Tibial nerve (tissue), 4 donors: ENCODE measurements around the gene BRD7. TPM values are rescaled to one million over a fixed set of nuclear protein-coding genes. Genes with fewer than 3 reads are reported as not detected.

Experiments
- DNase-seq, 2 donors: peaks; one replicate each; pipeline ENCODE4 v3.0.0-alpha.2; 2019; ENCODE audit warnings: low spot score in 2 of 2
- H3K27ac ChIP-seq, 4 donors: fragments of 200-600 bp; sonication (generic) in 3 of 4; one replicate each; pipeline ENCODE4 v1.5.1; 2017 to 2019; ENCODE audit warnings: mild to moderate bottlenecking in 1 of 4
- H3K27me3 ChIP-seq, 2 donors: fragments of 200-600 bp; sonication (generic) in 1 of 2; one replicate each; pipeline versions ENCODE4 v1.5.1 to v1.6.0; 2017 to 2019
- H3K36me3 ChIP-seq, 3 donors: fragments of 200-600 bp; sonication (generic); one replicate each; pipeline ENCODE4 v1.5.1; 2018 to 2019
- H3K4me1 ChIP-seq, 4 donors: fragments of 200-600 bp; sonication (generic) in 3 of 4; one replicate each; pipeline ENCODE4 v1.5.1; 2017 to 2019
- H3K4me3 ChIP-seq, 4 donors: fragments of 200-600 bp; sonication (generic) in 3 of 4; one replicate each; pipeline ENCODE4 v1.5.1; 2017 to 2019; ENCODE audit warnings: mild to moderate bottlenecking in 1 of 4, moderate library complexity in 1 of 4
- H3K9me3 ChIP-seq, 4 donors: fragments of 200-600 bp; sonication (generic) in 3 of 4; one replicate each; pipeline ENCODE4 v1.5.1; 2017 to 2019
- CTCF ChIP-seq, 5 experiments: fragments of 200-600 bp in 3 of 5; fragments of 450-650 bp in 2 of 5; sonication (generic) in 3 of 5; IDR thresholded peaks; one replicate each; pipeline ENCODE4 v1.5.1; 2016 to 2019; ENCODE audit warnings: antibody characterized with exemption in 5 of 5, mild to moderate bottlenecking in 3 of 5, moderate library complexity in 2 of 5
- EP300 ChIP-seq, 2 donors: sonication (generic); formaldehyde crosslinking; IDR thresholded peaks; one replicate each; pipeline ENCODE4 v1.6.1; 2017; ENCODE audit warnings: antibody characterized with exemption in 2 of 2, mild to moderate bottlenecking in 1 of 2
- POLR2A ChIP-seq, 2 donors: fragments of 450-650 bp; IDR thresholded peaks; one replicate each; pipeline ENCODE4 v1.6.1; 2017; ENCODE audit warnings: antibody characterized with exemption in 2 of 2, mild to moderate bottlenecking in 2 of 2, moderate library complexity in 2 of 2
- WGBS, 2 donors: methylation state at CpG; one replicate each; pipeline ENCODE4 v1.1.5; 2018; 5-methylcytosine and 5-hydroxymethylcytosine counted together
- total RNA-seq, 4 donors: library from RNA; depleted of rRNA; stranded (reverse); fragments of >200 nt; gene quantifications; one replicate each; pipeline ENCODE4 v1.1.0, GENCODE V29; 2016

The BRD7 gene
- total RNA-seq, 4 donors from 2014 or later: 35.4 to 55.7 (median 41.6) TPM

- Histone ChIP-seq H3K27ac (peak overlapping the region in 3 of 4 donors; percentile 67 to 75 (median 71)), H3K36me3 (no peaks in the 10 kb centered on the region), H3K4me3 (no peak overlapping the region), H3K27me3 (no peaks in the 10 kb centered on the region), H3K9me3 (no peaks in the 10 kb centered on the region), H3K4me1 (peaks cover 0 to 45% (median 23%) of the 10 kb centered on the region in 4 donors)
- no peak for DNase-seq
- TF ChIP-seq POLR2A (IDR thresholded peaks at IDR 0.05) (no peak), EP300 (IDR thresholded peaks at IDR 0.05) (no peak), CTCF (IDR thresholded peaks at IDR 0.05) (no peak)
- 81 to 94% methylated on average over 5 of the region's 5 CpGs for WGBS, 2 donors
These were observed 87.9 kb downstream of the BRD7 start for GRCh38 chr16:50280932-50281331.

- DNase-seq: no peak
- WGBS, 2 donors: 51 to 63% methylated on average over 2 of the region's 2 CpGs
- Histone ChIP-seq H3K27me3 (no peaks in the 10 kb centered on the region), H3K4me3 (no peak overlapping the region), H3K9me3 (no peaks in the 10 kb centered on the region), H3K4me1 (peaks cover 0 to 40% (median 22%) of the 10 kb centered on the region in 4 donors), H3K36me3 (no peaks in the 10 kb centered on the region), H3K27ac (no peak overlapping the region)
- TF ChIP-seq CTCF (IDR thresholded peaks at IDR 0.05) (no peak), EP300 (IDR thresholded peaks at IDR 0.05) (no peak), POLR2A (IDR thresholded peaks at IDR 0.05) (no peak)
These were observed 89.3 kb downstream of the BRD7 start for GRCh38 chr16:50279504-50279865.

GRCh38 chr16:50278251-50278650 lies 90.5 kb downstream of the BRD7 start:
- no peaks in the 10 kb centered on the region for H3K27me3 ChIP-seq
- H3K4me3 ChIP-seq: no peak overlapping the region
- DNase-seq: no peak
- H3K36me3 ChIP-seq: no peaks in the 10 kb centered on the region
- 77 to 80% methylated on average over 3 of the region's 3 CpGs for WGBS, 2 donors
- TF ChIP-seq POLR2A (IDR thresholded peaks at IDR 0.05) (no peak), CTCF (IDR thresholded peaks at IDR 0.05) (no peak), EP300 (IDR thresholded peaks at IDR 0.05) (no peak)
- no peaks in the 10 kb centered on the region for H3K9me3 ChIP-seq
- no peak overlapping the region for H3K27ac ChIP-seq
- H3K4me1 ChIP-seq: peaks cover 0 to 35% (median 16%) of the 10 kb centered on the region in 4 donors

- TF ChIP-seq EP300 (IDR thresholded peaks at IDR 0.05) (no peak), POLR2A (IDR thresholded peaks at IDR 0.05) (no peak), CTCF (IDR thresholded peaks at IDR 0.05) (no peak)
- H3K36me3 ChIP-seq: no peaks in the 10 kb centered on the region
- no peaks in the 10 kb centered on the region for H3K27me3 ChIP-seq
- WGBS, 2 donors: 82 to 93% methylated on average over 4 of the region's 4 CpGs
- H3K4me1 ChIP-seq: peaks cover 0 to 30% (median 10%) of the 10 kb centered on the region in 4 donors
- no peak overlapping the region for H3K27ac ChIP-seq
- DNase-seq: no peak
- no peak overlapping the region for H3K4me3 ChIP-seq
- H3K9me3 ChIP-seq: no peaks in the 10 kb centered on the region
These were observed 91.8 kb downstream of the BRD7 start for GRCh38 chr16:50276801-50277555.

- no peak overlapping the region for H3K27ac ChIP-seq
- peaks cover 0 to 23% (median 8%) of the 10 kb centered on the region in 4 donors for H3K4me1 ChIP-seq
- TF ChIP-seq POLR2A (IDR thresholded peaks at IDR 0.05) (no peak), CTCF (IDR thresholded peaks at IDR 0.05) (no peak), EP300 (IDR thresholded peaks at IDR 0.05) (no peak)
- 84 to 98% methylated on average over 2 of the region's 2 CpGs for WGBS, 2 donors
- H3K27me3 ChIP-seq: no peaks in the 10 kb centered on the region
- H3K4me3 ChIP-seq: no peak overlapping the region
- no peaks in the 10 kb centered on the region for H3K36me3 ChIP-seq
- H3K9me3 ChIP-seq: no peaks in the 10 kb centered on the region
- DNase-seq: no peak
These were observed 92.5 kb downstream of the BRD7 start for GRCh38 chr16:50276326-50276640.
